SK-N-SH (cell line): ENCODE measurements around the gene DLGAP3. TPM values are rescaled to one million over a fixed set of nuclear protein-coding genes. Genes with fewer than 3 reads are reported as not detected.
"Not testable (repeated sequence)": the region's sequence is repeated elsewhere in the genome, so short reads cannot be mapped to it uniquely, and the experiment has no call there.

Experiments used
- CTCF ChIA-PET: fragments of 300-600, 350-600 bp; formaldehyde crosslinking; extraction: SDS; loops from one replicate; lab custom pipeline; 2021; lab: Yijun Ruan, JAX
- POLR2A ChIA-PET: fragments of 350-600 bp; sonication (Branson Sonifier 250); formaldehyde crosslinking; extraction: SDS; loops from one replicate; lab custom pipeline; 2020; ENCODE audit warnings: antibody characterized with exemption, inconsistent platforms; lab: Yijun Ruan, JAX
- DNase-seq: peaks from one replicate; pipeline ENCODE4 v3.0.0; 2012
- H2AFZ ChIP-seq: fragments of 200-600 bp; sonication (generic); 2 replicates; pipeline ENCODE4 v1.8.1; 2016; ENCODE audit warnings: antibody characterized with exemption, mild to moderate bottlenecking, low read depth
- H3F3A ChIP-seq: fragments of 200-600 bp; sonication (generic); replicated peaks from 2 replicates; pipeline ENCODE3; 2016; ENCODE audit warnings: antibody characterized with exemption, mild to moderate bottlenecking; ENCODE audit not compliant: insufficient read depth
- H3K27ac ChIP-seq, 2 experiments: fragments of 200-500 bp in 1 of 2; fragments of 200-600 bp in 1 of 2; sonication (Bioruptor generic) in 1 of 2; sonication (generic), shearing (Covaris generic) in 1 of 2; 2 replicates each; pipeline versions ENCODE4 v1.5.1 to v1.6.1; 2014 to 2016; ENCODE audit warnings: low read depth in 2 of 2, inconsistent platforms in 1 of 2, low read length in 1 of 2, mild to moderate bottlenecking in 1 of 2, mixed read lengths in 1 of 2
- H3K27me3 ChIP-seq: fragments of 200-600 bp; sonication (generic), shearing (Covaris generic); 2 replicates; pipeline ENCODE4 v1.6.1; 2016; ENCODE audit warnings: mixed run types; ENCODE audit not compliant: insufficient read depth
- H3K36me3 ChIP-seq, 2 experiments: fragments of 200-500 bp in 1 of 2; fragments of 200-600 bp in 1 of 2; sonication (Bioruptor generic) in 1 of 2; sonication (generic) in 1 of 2; replicated peaks in 1 of 2; 2 replicates each; pipeline versions ENCODE3 to v1.5.1; 2014 to 2016; ENCODE audit warnings: low read length in 1 of 2, mild to moderate bottlenecking in 1 of 2; ENCODE audit not compliant: insufficient read depth in 2 of 2, control insufficient read depth in 1 of 2
- H3K4me1 ChIP-seq, 2 experiments: fragments of 200-500 bp in 1 of 2; fragments of 200-600 bp in 1 of 2; sonication (Bioruptor generic) in 1 of 2; sonication (generic), shearing (Covaris generic) in 1 of 2; 2 replicates each; pipeline versions ENCODE4 v1.5.1 to v1.6.1; 2014 to 2016; ENCODE audit warnings: low read depth in 1 of 2, low read length in 1 of 2, mixed run types in 1 of 2; ENCODE audit not compliant: insufficient read depth in 2 of 2, control insufficient read depth in 1 of 2
- H3K4me2 ChIP-seq: fragments of 200-600 bp; sonication (generic), shearing (Covaris generic); 2 replicates; pipeline ENCODE4 v1.6.1; 2017; ENCODE audit warnings: mixed run types
- H3K4me3 ChIP-seq, 2 experiments: fragments of 200-500 bp in 1 of 2; fragments of 200-600 bp in 1 of 2; sonication (Bioruptor generic) in 1 of 2; sonication (generic), shearing (Covaris generic) in 1 of 2; 2 replicates each; pipeline versions ENCODE4 v1.5.1 to v1.8.1; 2014 to 2016; ENCODE audit warnings: low read depth in 2 of 2, inconsistent platforms in 1 of 2, low read length in 1 of 2, mild to moderate bottlenecking in 1 of 2, mixed read lengths in 1 of 2, moderate library complexity in 1 of 2
- H3K79me2 ChIP-seq: fragments of 200-600 bp; sonication (generic); 2 replicates; pipeline ENCODE4 v1.8.1; 2017; ENCODE audit warnings: mild to moderate bottlenecking; ENCODE audit not compliant: insufficient read depth
- H3K9ac ChIP-seq: fragments of 200-600 bp; sonication (generic); 2 replicates; pipeline ENCODE4 v1.6.1; 2017; ENCODE audit warnings: mixed run types
- H3K9me2 ChIP-seq: fragments of 200-600 bp; sonication (generic); 2 replicates; pipeline ENCODE4 v1.6.1; 2017; ENCODE audit warnings: mixed run types
- H3K9me3 ChIP-seq: fragments of 200-600 bp; sonication (generic); 2 replicates; pipeline ENCODE4 v1.6.1; 2017; ENCODE audit warnings: mixed run types, mild to moderate bottlenecking, moderate library complexity
- H4K20me1 ChIP-seq: fragments of 200-600 bp; sonication (generic); 2 replicates; pipeline ENCODE4 v1.6.1; 2017; ENCODE audit warnings: mild to moderate bottlenecking, mixed run types; ENCODE audit not compliant: insufficient read depth
- CHD2 ChIP-seq: fragments of 150-350 bp; IDR thresholded peaks from 2 replicates; pipeline ENCODE4 v1.6.1; 2018; ENCODE audit warnings: low read length; ENCODE audit not compliant: partially characterized antibody
- EP300 ChIP-seq, 2 experiments: IDR thresholded peaks; 2 replicates each; pipeline versions ENCODE4 v1.4.0 to v1.6.1; 2012; ENCODE audit warnings: borderline replicate concordance in 1 of 2, low read depth in 1 of 2, low read length in 1 of 2
- GATA2 ChIP-seq: sonication (generic); formaldehyde crosslinking; IDR thresholded peaks from 2 replicates; pipeline ENCODE4 v1.5.0; 2020; ENCODE audit warnings: mild to moderate bottlenecking, missing genetic modification reagents
- POLR2AphosphoS5 ChIP-seq: IDR thresholded peaks from 2 replicates; pipeline ENCODE4 v1.6.1; 2012; ENCODE audit warnings: low read depth, low read length
- RFX5 ChIP-seq: IDR thresholded peaks from 2 replicates; pipeline ENCODE4 v1.6.1; 2012; ENCODE audit warnings: mild to moderate bottlenecking, improper control_type of control experiment, low read length
- RXRA ChIP-seq: IDR thresholded peaks from 2 replicates; pipeline ENCODE4 v1.4.0; 2012; ENCODE audit warnings: low read depth, mild to moderate bottlenecking, borderline replicate concordance
- TAF1 ChIP-seq: IDR thresholded peaks from 2 replicates; pipeline ENCODE4 v1.6.1; 2012; ENCODE audit warnings: low read depth, mild to moderate bottlenecking, low read length, moderate library complexity, borderline replicate concordance
- WGBS: methylation state at CpG from one replicate; pipeline ENCODE4 v1.1.6; 2017; ENCODE audit warnings: low lambda C conversion rate; 5-methylcytosine and 5-hydroxymethylcytosine counted together
- polyA plus RNA-seq, 3 experiments: library from polyadenylated mRNA; depleted of rRNA; stranded (reverse); fragments of >200 nt; gene quantifications; 2 replicates each; pipeline ENCODE4 v1.2.3, GENCODE V29; 2012
- TF ChIP-seq, protein P1 (sequence below): IDR thresholded peaks from 2 replicates; pipeline ENCODE4 v1.4.0; 2012; ENCODE audit warnings: low read depth, borderline replicate concordance
- TF ChIP-seq, protein P2 (sequence below): fragments of 200-600 bp; sonication (generic); IDR thresholded peaks from 2 replicates; pipeline ENCODE4 v1.6.1; 2017; ENCODE audit warnings: antibody characterized with exemption, mild to moderate bottlenecking, moderate library complexity
- TF ChIP-seq, protein P3 (sequence below): IDR thresholded peaks from 2 replicates; pipeline ENCODE4; 2012

The DLGAP3 gene
- polyA plus RNA-seq, 1 of the 3 experiments (the other 2 are of a cell fraction): 0.15 TPM

DNA sequence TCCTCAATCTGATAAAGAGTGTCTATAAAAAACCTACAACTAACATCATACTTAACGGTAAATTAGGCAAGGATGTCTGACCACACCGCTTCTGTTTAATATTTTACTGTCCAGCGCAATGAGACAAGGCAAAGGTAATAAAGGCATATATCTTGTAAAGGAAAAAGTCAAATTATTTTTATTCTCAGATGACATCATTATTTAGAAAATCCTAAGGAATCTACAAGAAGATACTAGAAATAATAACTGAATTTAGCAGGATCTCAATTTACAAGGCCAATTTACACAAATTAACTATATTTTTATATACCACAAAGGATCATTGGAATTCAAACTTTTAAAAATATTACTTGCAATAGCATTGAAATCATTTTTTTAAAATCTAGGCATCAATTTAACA is 107.2 kb downstream of the DLGAP3 start:
- H3K4me2 ChIP-seq: no peak overlapping the region
- 85% methylated on average over 3 of the region's 3 CpGs for WGBS
- ChIA-PET POLR2A (no interaction called here), CTCF (interaction anchor here (0.9 to 2.5 kb wide), 2 partner anchors 30 to 36 kb away, joined by 3 to 11 read pairs; no protein-coding TSS in a partner anchor)
- H3F3A ChIP-seq: no peaks in the 10 kb centered on the region
- peaks cover 0 to 23% of the 10 kb centered on the region in 2 experiments; a peak in 2 of 4 replicates for H3K4me1 ChIP-seq
- H4K20me1 ChIP-seq: no peaks in the 10 kb centered on the region
- H3K27me3 ChIP-seq: no peaks in the 10 kb centered on the region
- no peaks in the 10 kb centered on the region for H3K36me3 ChIP-seq
- H3K79me2 ChIP-seq: no peaks in the 10 kb centered on the region
- TF ChIP-seq CHD2: no peak
- no peak for TF ChIP-seq TAF1
- no peak for TF ChIP-seq RXRA
- no peak for TF ChIP-seq POLR2AphosphoS5
- no peak overlapping the region for H3K9ac ChIP-seq
- no peak overlapping the region for H2AFZ ChIP-seq
- DNase-seq: no peak
- H3K9me3 ChIP-seq: no peaks in the 10 kb centered on the region
- no peak overlapping the region for H3K27ac ChIP-seq
- H3K9me2 ChIP-seq: no peaks in the 10 kb centered on the region
- no peak overlapping the region for H3K4me3 ChIP-seq

DNA sequence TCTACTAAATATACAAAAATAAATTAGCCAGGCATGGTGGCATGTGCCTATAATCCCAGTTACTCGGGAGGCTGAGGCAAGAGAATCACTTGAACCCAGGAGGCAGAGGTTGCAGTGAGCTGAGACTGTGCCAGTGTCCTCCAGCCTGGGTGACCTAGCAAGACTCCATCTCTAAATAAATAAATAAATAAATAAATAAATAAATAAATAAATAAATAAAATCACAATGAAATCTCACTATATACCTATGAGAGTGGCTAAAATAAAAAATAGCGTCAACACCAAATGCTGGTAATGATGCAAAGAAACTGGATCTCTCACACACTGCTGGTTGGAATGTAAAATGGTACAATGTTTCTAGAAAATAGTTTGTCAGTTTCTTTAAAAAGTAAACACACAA is 110.6 kb downstream of the DLGAP3 start:
- H3K79me2 ChIP-seq, POLR2A ChIA-PET, CTCF ChIA-PET: not testable (repeated sequence)

DNA sequence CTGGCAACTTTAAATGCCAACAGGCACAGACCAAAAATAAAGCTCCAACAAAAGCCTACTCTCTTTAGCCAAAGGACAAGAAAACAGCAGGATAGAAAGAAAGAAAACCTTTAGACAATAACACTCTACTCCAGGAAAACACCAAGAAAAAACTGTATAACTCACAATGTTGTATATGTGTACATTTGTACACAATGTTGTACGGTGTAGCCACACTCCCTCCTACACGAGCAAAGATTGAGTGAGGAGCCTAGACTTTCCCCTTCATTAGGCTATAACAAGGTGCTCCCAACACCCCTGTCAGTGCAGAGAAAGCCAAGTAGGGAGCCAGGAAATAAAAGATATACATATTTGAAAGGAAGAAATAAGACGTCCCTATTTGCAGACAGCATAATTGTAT is 112.7 kb downstream of the DLGAP3 start:
- Histone ChIP-seq H3K27ac (no peak overlapping the region), H3F3A (no peaks in the 10 kb centered on the region), H3K36me3 (no peaks in the 10 kb centered on the region), H3K4me1 (no peaks in the 10 kb centered on the region), H3K4me2 (no peak overlapping the region), H4K20me1 (no peaks in the 10 kb centered on the region), H3K9me3 (no peaks in the 10 kb centered on the region), H2AFZ (no peak overlapping the region), H3K9me2 (no peaks in the 10 kb centered on the region), H3K79me2 (no peaks in the 10 kb centered on the region), H3K27me3 (no peaks in the 10 kb centered on the region), H3K4me3 (no peak overlapping the region), H3K9ac (no peak overlapping the region)
- CTCF ChIA-PET: interaction anchor here (2.2 to 2.6 kb wide), 2 partner anchors 30 to 36 kb away, joined by 7 to 13 read pairs; no protein-coding TSS in a partner anchor
- no peak for DNase-seq
- 53% methylated on average over 3 of the region's 3 CpGs for WGBS
- TF ChIP-seq RFX5: no peak
- TF ChIP-seq RXRA: no peak
- TF ChIP-seq, protein P1, sequence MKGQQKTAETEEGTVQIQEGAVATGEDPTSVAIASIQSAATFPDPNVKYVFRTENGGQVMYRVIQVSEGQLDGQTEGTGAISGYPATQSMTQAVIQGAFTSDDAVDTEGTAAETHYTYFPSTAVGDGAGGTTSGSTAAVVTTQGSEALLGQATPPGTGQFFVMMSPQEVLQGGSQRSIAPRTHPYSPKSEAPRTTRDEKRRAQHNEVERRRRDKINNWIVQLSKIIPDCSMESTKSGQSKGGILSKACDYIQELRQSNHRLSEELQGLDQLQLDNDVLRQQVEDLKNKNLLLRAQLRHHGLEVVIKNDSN: no peak
- TF ChIP-seq, protein P2, sequence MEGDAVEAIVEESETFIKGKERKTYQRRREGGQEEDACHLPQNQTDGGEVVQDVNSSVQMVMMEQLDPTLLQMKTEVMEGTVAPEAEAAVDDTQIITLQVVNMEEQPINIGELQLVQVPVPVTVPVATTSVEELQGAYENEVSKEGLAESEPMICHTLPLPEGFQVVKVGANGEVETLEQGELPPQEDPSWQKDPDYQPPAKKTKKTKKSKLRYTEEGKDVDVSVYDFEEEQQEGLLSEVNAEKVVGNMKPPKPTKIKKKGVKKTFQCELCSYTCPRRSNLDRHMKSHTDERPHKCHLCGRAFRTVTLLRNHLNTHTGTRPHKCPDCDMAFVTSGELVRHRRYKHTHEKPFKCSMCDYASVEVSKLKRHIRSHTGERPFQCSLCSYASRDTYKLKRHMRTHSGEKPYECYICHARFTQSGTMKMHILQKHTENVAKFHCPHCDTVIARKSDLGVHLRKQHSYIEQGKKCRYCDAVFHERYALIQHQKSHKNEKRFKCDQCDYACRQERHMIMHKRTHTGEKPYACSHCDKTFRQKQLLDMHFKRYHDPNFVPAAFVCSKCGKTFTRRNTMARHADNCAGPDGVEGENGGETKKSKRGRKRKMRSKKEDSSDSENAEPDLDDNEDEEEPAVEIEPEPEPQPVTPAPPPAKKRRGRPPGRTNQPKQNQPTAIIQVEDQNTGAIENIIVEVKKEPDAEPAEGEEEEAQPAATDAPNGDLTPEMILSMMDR: no peak
- TF ChIP-seq, protein P3, sequence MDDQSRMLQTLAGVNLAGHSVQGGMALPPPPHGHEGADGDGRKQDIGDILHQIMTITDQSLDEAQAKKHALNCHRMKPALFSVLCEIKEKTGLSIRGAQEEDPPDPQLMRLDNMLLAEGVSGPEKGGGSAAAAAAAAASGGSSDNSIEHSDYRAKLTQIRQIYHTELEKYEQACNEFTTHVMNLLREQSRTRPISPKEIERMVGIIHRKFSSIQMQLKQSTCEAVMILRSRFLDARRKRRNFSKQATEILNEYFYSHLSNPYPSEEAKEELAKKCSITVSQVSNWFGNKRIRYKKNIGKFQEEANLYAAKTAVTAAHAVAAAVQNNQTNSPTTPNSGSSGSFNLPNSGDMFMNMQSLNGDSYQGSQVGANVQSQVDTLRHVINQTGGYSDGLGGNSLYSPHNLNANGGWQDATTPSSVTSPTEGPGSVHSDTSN: no peak
- no peak for TF ChIP-seq EP300 (IDR thresholded peaks at IDR 0.05; ENCODE audit: borderline replicate concordance in 1 of 2, low read depth in 1 of 2, low read length in 1 of 2)
- TF ChIP-seq GATA2 (CRISPR knock-in tag): no peak
- POLR2A ChIA-PET: no interaction called here

More for the DNA sequence above, 110.6 kb downstream of the DLGAP3 start:
- H3K27ac ChIP-seq, H3K9ac ChIP-seq, H3K4me3 ChIP-seq, H3K9me2 ChIP-seq, H3K9me3 ChIP-seq, H3K27me3 ChIP-seq, H3K4me2 ChIP-seq, H3F3A ChIP-seq, H2AFZ ChIP-seq, H3K36me3 ChIP-seq, H3K4me1 ChIP-seq, DNase-seq, H4K20me1 ChIP-seq: not testable (repeated sequence)
- 64% methylated on average over 2 of the region's 2 CpGs for WGBS
